HG03571 (cell line): ENCODE data around the gene LCE1A.

Experiments
- ATAC-seq: cut with Tn5 transposase; IDR thresholded peaks from one replicate; pipeline ENCODE4 v1.9.1; 2021; ENCODE audit not compliant: unreplicated experiment

The LCE1A gene

GRCh38 chr1:152869808-152870419 is 42.6 kb downstream of the LCE1A start:
- no peak for ATAC-seq

- no peak for ATAC-seq
These were observed 43.8 kb downstream of the LCE1A start for GRCh38 chr1:152870831-152871730.

GRCh38 chr1:152871731-152872126 is 44.5 kb downstream of the LCE1A start:
- no peak for ATAC-seq

GRCh38 chr1:152873495-152873894 is 46.2 kb downstream of the LCE1A start:
- ATAC-seq = no peak

GRCh38 chr1:152876827-152877226 is 49.6 kb downstream of the LCE1A start:
- ATAC-seq = no peak
